Stomach (tissue), 4 donors: ENCODE measurements around the gene S100A8.

Source experiments
- POLR2AphosphoS5 ChIP-seq, 3 donors: sonication (generic); formaldehyde crosslinking; IDR thresholded peaks; one replicate each; pipeline ENCODE4 v1.6.1; 2016; ENCODE audit warnings: antibody characterized with exemption in 3 of 3
- TF ChIP-seq, protein P1 (sequence below), 7 experiments: fragments of 450-650 bp in 4 of 7; fragments of 200-600 bp in 3 of 7; sonication (generic) in 3 of 7; IDR thresholded peaks; one replicate each; pipeline ENCODE4 v1.5.1; 2016 to 2019; ENCODE audit warnings: antibody characterized with exemption in 7 of 7, control low read depth in 2 of 7, mild to moderate bottlenecking in 1 of 7

DNA sequence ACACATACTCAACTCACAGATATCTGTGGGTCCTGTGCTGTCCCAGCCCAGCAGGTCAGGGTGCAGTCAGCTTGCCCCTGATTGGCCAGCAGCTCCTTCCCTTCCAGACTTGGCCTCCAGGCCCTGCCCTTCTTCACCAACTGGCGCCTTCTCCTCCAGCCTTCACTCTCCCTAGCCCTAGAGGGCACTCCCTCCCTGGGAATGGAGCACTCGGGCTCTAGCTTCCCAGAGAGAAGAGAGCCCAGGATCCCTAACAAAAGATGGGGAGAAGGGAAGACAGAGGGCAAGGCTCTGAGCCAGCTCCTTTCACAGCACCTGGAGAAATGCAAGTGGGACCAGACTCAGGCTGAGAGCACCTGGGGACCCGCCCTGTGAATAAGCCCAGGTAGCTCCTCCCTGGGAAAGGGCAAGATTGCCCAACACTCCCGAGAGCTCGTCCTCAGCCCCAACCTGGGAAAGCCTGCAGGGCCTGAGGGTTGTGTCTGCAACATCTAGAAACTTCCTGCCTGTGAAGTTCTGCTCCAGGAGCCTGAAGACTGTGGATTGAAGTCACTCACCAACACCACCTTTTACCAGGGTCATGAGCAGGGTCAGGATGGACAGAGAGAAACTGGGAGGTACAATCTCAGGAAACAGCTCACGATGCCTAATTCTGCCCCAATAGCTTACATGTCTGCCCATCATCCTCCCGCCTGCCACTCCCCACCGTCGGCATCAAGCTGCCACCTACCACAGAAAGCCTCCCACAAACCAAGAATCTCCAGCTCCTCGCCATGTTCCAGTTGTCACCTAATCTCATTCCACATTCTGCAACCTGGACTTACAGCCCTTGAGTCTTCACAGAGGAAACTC lies 42.1 kb downstream of the S100A8 start, which contains the start of gene PGLYRP4:
- TF ChIP-seq, protein P1, sequence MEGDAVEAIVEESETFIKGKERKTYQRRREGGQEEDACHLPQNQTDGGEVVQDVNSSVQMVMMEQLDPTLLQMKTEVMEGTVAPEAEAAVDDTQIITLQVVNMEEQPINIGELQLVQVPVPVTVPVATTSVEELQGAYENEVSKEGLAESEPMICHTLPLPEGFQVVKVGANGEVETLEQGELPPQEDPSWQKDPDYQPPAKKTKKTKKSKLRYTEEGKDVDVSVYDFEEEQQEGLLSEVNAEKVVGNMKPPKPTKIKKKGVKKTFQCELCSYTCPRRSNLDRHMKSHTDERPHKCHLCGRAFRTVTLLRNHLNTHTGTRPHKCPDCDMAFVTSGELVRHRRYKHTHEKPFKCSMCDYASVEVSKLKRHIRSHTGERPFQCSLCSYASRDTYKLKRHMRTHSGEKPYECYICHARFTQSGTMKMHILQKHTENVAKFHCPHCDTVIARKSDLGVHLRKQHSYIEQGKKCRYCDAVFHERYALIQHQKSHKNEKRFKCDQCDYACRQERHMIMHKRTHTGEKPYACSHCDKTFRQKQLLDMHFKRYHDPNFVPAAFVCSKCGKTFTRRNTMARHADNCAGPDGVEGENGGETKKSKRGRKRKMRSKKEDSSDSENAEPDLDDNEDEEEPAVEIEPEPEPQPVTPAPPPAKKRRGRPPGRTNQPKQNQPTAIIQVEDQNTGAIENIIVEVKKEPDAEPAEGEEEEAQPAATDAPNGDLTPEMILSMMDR (IDR thresholded peaks at IDR 0.05), result no peak
- TF ChIP-seq POLR2AphosphoS5 (IDR thresholded peaks at IDR 0.05), result no peak
